ENCODE data around the gene FOXA2. TPM values are rescaled to one million over a fixed set of nuclear protein-coding genes. Genes with fewer than 3 reads are reported as not detected.

FOXA2 gene
- total RNA-seq, 4 donors from 2014 or later: not detected

- Histone ChIP-seq H3K27me3 (peaks cover 98% of the 10 kb centered on the region), H3K27ac (no peak overlapping the region), H3K4me1 (peaks cover 0 to 12% (median 0%) of the 10 kb centered on the region in 3 donors), H3K9me3 (peaks cover 0 to 5% (median 0%) of the 10 kb centered on the region in 3 donors), H3K36me3 (no peaks in the 10 kb centered on the region), H3K4me3 (no peak overlapping the region)
- no peak for ATAC-seq
- TF ChIP-seq CTCF (IDR thresholded peaks at IDR 0.05): no peak
- TF ChIP-seq POLR2AphosphoS5 (IDR thresholded peaks at IDR 0.05): no peak
- TF ChIP-seq POLR2A (IDR thresholded peaks at IDR 0.05): no peak
- TF ChIP-seq EP300 (IDR thresholded peaks at IDR 0.05): no peak
- WGBS, 2 donors (ENCODE audit: low coverage in 1 of 2): 2% methylated on average over 3 to 7 of the region's 31 CpGs
These were observed 15.5 kb downstream of the FOXA2 start for GRCh38 chr20:22568872-22569344.

GRCh38 chr20:22567944-22568871 lies 16.2 kb downstream of the FOXA2 start:
- peaks cover 98% of the 10 kb centered on the region for H3K27me3 ChIP-seq
- peaks cover 0 to 12% (median 0%) of the 10 kb centered on the region in 3 donors for H3K4me1 ChIP-seq
- TF ChIP-seq POLR2A (IDR thresholded peaks at IDR 0.05): no peak
- no peak for TF ChIP-seq POLR2AphosphoS5 (IDR thresholded peaks at IDR 0.05)
- no peak for TF ChIP-seq CTCF (IDR thresholded peaks at IDR 0.05)
- ATAC-seq: no peak
- no peaks in the 10 kb centered on the region for H3K36me3 ChIP-seq
- 2% methylated on average over 12 to 15 of the region's 57 CpGs for whole genome bisulfite sequencing, 2 donors (ENCODE audit: low coverage in 1 of 2)
- peaks cover 0 to 5% (median 0%) of the 10 kb centered on the region in 3 donors for H3K9me3 ChIP-seq
- no peak overlapping the region for H3K4me3 ChIP-seq
- H3K27ac ChIP-seq: no peak overlapping the region

GRCh38 chr20:22566876-22567658 lies 17.3 kb downstream of the FOXA2 start:
- no peaks in the 10 kb centered on the region for H3K36me3 ChIP-seq
- peaks cover 0 to 5% (median 0%) of the 10 kb centered on the region in 3 donors for H3K9me3 ChIP-seq
- WGBS, 2 donors (ENCODE audit: low coverage in 1 of 2): 2 to 3% methylated on average over 7 to 13 of the region's 13 CpGs
- H3K27ac ChIP-seq: no peak overlapping the region
- peaks cover 98% of the 10 kb centered on the region for H3K27me3 ChIP-seq
- no peak overlapping the region for H3K4me3 ChIP-seq
- ATAC-seq: no peak
- TF ChIP-seq EP300 (IDR thresholded peaks at IDR 0.05) (no peak), CTCF (IDR thresholded peaks at IDR 0.05) (no peak), POLR2A (IDR thresholded peaks at IDR 0.05) (no peak), POLR2AphosphoS5 (IDR thresholded peaks at IDR 0.05) (no peak)
- H3K4me1 ChIP-seq: peaks cover 0 to 12% (median 0%) of the 10 kb centered on the region in 3 donors

- TF ChIP-seq POLR2A (IDR thresholded peaks at IDR 0.05) (no peak), POLR2AphosphoS5 (IDR thresholded peaks at IDR 0.05) (no peak), CTCF (IDR thresholded peaks at IDR 0.05) (no peak), EP300 (IDR thresholded peaks at IDR 0.05) (no peak)
- Histone ChIP-seq H3K27me3 (peaks cover 94% of the 10 kb centered on the region), H3K9me3 (no peaks in the 10 kb centered on the region), H3K4me3 (no peak overlapping the region), H3K36me3 (no peaks in the 10 kb centered on the region), H3K27ac (no peak overlapping the region), H3K4me1 (peaks cover 0 to 4% (median 0%) of the 10 kb centered on the region in 3 donors)
- no peak for ATAC-seq
- 9 to 10% methylated on average over 5 to 7 of the region's 7 CpGs for WGBS, 2 donors (ENCODE audit: low coverage in 1 of 2)
These were observed 21.1 kb downstream of the FOXA2 start for GRCh38 chr20:22563062-22563965.

Measured in gastroesophageal sphincter (tissue), 4 donors.